Stomach (tissue), 4 donors: ENCODE results near the gene FAM124B.

Experiments
- CTCF ChIP-seq, 7 experiments: fragments of 450-650 bp in 4 of 7; fragments of 200-600 bp in 3 of 7; sonication (generic) in 3 of 7; IDR thresholded peaks; one replicate each; pipeline ENCODE4 v1.5.1; 2016 to 2019; ENCODE audit warnings: antibody characterized with exemption in 7 of 7, control low read depth in 2 of 7, mild to moderate bottlenecking in 1 of 7
- EP300 ChIP-seq: sonication (generic); formaldehyde crosslinking; IDR thresholded peaks from one replicate; pipeline ENCODE4 v1.6.1; 2017; ENCODE audit warnings: antibody characterized with exemption
- POLR2A ChIP-seq, 4 donors: fragments of 450-650 bp; IDR thresholded peaks; one replicate each; pipeline ENCODE4 v1.6.1; 2016; ENCODE audit warnings: antibody characterized with exemption in 4 of 4, control low read depth in 2 of 4, mild to moderate bottlenecking in 1 of 4, moderate library complexity in 1 of 4
- POLR2AphosphoS5 ChIP-seq, 3 donors: sonication (generic); formaldehyde crosslinking; IDR thresholded peaks; one replicate each; pipeline ENCODE4 v1.6.1; 2016; ENCODE audit warnings: antibody characterized with exemption in 3 of 3

- TF ChIP-seq CTCF (IDR thresholded peaks at IDR 0.05) = no peak
- no peak for TF ChIP-seq POLR2AphosphoS5 (IDR thresholded peaks at IDR 0.05)
- TF ChIP-seq POLR2A (IDR thresholded peaks at IDR 0.05) = no peak
- no peak for TF ChIP-seq EP300
These were observed 36.8 kb upstream of the FAM124B start for GRCh38 chr2:224438726-224439125.
